GM19193 (cell line): Measurements from ENCODE around the gene CARNS1.

Experiments used
- POLR2A ChIP-seq: IDR thresholded peaks from 4 replicates; pipeline ENCODE4 v1.6.1; 2011; ENCODE audit not compliant: insufficient read depth, insufficient read length; ENCODE audit errors: extremely low read depth

CARNS1 gene

DNA sequence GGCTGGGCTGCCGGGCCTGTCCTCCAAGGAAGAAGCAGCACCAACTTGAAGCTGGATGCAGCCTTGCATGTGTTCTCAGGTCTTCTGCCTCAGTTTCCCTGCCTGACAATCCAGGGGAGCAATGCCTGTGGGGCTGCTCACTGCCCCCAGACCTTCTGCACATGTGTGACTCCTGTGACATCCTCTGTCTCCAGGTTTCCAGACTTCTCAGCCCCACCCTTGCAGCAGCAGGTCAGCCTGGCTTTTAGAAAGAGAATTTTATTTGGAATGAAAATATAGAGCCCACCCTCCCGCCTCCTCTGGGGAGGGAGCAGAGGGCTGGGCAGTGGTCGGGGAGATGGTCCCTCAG is 22.3 kb downstream of the CARNS1 start:
- no peak for TF ChIP-seq POLR2A

- TF ChIP-seq POLR2A, result peak; percentile 74
Observed at GRCh38 chr11:67438158-67438902, 22.9 kb downstream of the CARNS1 start.

GRCh38 chr11:67439321-67440228 is 24.1 kb downstream of the CARNS1 start:
- TF ChIP-seq POLR2A, result no peak

DNA sequence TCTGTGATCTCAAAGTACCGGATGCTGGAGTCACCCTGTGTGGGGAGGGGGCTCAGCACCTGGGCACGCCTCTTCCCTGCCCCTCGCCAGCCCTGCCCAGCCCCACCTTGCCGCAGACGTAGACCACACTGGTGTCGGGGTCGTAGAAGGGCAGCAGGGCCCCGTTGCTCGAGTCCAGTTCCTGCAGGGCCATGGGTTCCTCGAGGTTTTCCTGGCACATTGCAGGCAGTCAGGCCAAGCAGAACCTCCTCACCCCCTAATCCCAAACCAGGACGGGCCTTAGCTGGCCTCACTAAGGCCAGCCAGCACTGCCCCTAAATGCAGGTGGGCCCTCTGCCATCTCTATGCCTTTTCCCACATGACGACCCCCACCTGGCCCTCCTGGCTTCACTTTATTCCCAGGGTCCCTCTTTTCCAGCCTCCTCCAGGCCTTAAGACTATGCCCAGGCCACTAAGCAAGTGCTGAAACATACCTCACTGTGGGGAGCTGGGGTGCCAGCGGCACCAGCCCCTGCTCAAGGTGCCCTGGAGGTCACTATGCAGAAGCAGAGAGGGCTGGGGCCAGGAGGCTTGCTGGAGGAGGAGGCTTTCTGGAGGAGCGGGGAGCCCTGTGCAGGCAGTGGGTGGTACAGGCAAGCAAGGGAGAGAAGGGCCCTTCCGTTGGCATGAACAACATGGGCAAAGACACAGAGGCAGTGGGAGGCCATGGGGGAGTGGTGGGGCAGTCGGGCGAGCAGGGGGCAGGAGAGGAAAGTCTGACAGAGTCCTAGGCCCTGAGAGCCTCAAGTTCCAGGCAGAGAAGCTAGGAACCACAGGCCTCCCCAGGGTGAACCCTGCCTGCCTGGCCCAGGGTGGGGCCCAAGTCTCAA is 25.0 kb downstream of the CARNS1 start:
- TF ChIP-seq POLR2A, result no peak

DNA sequence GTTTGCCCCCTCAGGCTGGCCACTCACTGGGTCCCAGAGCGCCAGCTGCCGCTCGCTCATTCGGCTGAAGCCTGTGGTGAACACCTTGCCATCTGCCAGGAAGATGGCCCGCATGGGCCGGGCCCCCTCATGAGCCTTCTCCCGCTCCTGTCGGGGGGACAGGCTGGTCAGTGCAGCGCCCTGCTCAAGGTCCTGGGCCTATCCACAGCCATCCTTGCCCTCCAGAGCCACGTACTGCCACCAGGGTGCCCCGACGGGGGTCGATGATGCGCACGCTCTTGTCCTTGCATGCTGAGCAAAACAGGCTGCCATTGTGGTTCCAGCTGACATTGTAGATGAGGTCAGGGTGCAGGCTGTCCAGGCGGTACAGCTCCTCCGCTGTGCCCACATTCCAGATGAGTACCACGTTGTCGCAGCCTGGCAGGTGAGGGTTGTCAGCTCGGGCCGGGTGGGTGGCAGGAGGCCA is 25.7 kb downstream of the CARNS1 start:
- peak; percentile 43 for TF ChIP-seq POLR2A

DNA sequence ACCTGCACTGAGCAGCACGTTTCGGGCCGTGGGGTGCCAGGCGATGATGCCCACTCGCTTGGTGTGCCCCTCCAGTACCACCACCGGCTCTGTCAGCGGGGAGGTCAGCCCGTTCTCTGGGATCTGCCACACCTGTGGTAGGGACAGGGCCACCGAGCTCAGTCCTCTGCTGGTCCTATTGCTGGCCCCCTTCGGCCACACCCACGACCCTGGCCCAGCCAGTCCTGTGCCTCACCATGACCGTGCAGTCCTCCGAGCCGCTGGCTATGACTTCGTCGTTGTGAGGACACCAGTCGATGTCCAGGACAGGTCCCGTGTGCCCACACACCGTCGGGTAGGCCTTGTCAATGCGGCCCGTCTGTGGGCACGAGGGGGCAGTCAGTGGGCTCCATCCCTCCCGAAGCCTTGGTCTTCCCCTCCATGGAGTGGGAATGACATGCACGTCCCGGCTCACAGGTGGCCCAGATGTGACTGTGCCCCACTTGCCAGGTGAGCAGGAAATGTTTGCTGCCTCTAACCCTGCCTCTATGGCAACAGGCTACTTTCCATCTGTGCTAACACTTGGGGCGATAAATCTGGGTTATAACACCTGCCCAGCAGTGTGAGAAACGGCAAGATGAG is 26.4 kb downstream of the CARNS1 start:
- no peak for TF ChIP-seq POLR2A

GRCh38 chr11:67442504-67443404 is 27.3 kb downstream of the CARNS1 start:
- no peak for TF ChIP-seq POLR2A

- no peak for TF ChIP-seq POLR2A
Observed at GRCh38 chr11:67445515-67445914, 30.0 kb downstream of the CARNS1 start.

DNA sequence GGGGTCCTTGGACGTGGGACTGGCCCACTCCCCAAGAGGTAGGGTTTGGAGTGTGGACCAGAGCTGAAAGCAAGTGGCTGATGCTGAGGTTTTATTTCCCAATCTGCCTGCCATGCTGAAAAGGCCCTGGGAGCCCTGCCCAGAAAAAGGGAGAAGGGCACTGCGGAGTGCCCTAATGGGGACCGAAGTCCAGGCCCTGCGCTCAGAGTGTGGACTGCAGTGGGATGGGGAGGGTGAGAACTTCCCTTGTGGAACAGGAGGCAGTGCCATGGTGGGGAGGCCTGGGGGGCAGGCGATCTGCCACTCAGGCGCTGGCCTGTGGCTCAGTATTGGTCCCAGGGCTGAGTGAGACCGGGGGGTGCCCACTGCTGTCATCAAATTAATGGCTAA is 32.7 kb downstream of the CARNS1 start:
- no peak for TF ChIP-seq POLR2A

GRCh38 chr11:67449116-67449844 is 33.8 kb downstream of the CARNS1 start:
- no peak for TF ChIP-seq POLR2A

DNA sequence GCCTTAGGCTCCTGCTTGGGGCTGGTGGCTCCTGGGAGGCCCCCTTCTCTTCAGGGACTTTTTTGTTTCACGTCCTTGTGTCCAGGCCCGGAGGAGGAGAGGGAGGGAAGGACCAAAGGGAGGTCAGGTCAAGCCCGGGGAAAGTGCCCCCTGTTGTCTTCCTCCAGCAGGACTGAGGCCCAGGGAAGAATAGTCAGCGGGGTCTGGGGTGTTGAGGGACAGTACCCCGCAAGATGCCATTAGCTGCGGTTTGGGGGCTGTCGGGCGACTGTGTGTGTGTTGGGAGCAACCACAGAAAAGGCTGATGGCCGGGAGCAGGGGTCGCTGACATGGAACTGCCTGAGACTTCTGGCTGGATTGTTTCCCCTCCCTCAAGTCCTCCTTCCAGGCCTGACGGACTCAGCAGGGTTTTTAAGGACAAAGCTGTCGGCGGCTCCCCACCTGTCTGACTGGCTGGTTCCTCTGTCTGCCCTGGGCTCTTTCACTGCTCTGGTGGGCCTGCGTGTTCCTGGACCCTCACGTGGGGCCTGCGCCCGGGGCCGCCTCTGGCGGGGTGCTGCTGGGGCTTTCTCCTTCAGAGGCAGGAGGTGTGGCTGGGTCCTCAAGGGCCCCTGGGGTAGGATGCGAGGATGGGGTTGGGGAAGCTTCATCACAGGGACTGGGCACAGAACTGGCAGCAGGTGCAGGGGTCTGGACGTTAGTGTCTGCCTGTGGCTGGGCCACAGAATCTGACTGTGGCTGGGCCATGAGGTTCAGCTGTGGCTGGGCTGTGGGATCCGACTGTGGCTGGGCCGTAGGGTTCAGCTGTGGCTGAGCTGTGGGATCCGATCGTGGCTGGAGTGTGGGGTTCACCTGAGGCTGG is 35.5 kb downstream of the CARNS1 start:
- TF ChIP-seq POLR2A, result no peak

DNA sequence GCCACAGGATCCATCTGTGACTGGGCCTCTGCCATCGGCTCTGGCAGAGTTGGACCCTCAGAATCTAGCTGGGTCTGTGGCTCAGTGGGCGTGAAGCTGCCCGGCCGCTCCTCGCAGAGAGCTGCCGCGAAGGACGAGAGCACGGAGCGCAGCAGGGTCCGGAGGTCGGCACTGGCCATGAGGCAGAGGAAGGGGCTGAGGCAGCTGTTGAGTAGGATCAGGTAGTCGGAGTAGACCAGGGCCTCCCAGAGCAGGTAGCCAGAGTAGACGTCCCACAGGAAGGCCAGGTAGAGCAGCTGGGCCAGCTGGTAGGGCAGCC is 36.1 kb downstream of the CARNS1 start:
- no peak for TF ChIP-seq POLR2A
